HepG2 (cell line): ENCODE data around the gene RAB6A. TPM values are rescaled to one million over a fixed set of nuclear protein-coding genes. Genes with fewer than 3 reads are reported as not detected.

ENCODE experiments used
- ATAC-seq: fragments of 200-7000 bp; cut with Tn5 transposase; 3 replicates; pipeline ENCODE4 v1.9.1; 2020; ENCODE audit warnings: mild to moderate bottlenecking, moderate library complexity
- BruUV-seq: library from RNA; stranded (reverse); fragments of 400-500 nt; replicated peaks from 2 replicates; lab custom pipeline; 2021; lab: Mats Ljungman, UMichigan
- CTCF ChIA-PET: fragments of 300-600 bp; formaldehyde crosslinking; extraction: SDS; loops from one replicate; lab custom pipeline; 2021; ENCODE audit warnings: low total read pairs, inconsistent platforms, low intra/inter-chr PET ratio; lab: Yijun Ruan, JAX
- POLR2A ChIA-PET: fragments of 350-600 bp; sonication (Branson Sonifier 250); formaldehyde crosslinking; loops from one replicate; lab custom pipeline; 2020; ENCODE audit warnings: antibody characterized with exemption, inconsistent platforms; lab: Yijun Ruan, JAX
- DNase-seq: peaks from one replicate; pipeline ENCODE4 v3.0.0-alpha.2; 2015; ENCODE audit warnings: low spot score
- FAIRE-seq: peaks from 3 replicates; lab custom pipeline; 2011; peaks lifted over from hg19 to GRCh38; lab: Jason Lieb, UNC
- H2AFZ ChIP-seq: one replicate; pipeline ENCODE4 v1.6.1; 2011; ENCODE audit warnings: low read length, inconsistent platforms
- H3K27ac ChIP-seq: fragments of 300-600 bp; 3 replicates; pipeline ENCODE4 v1.8.0; 2011; ENCODE audit warnings: mixed run types, mild to moderate bottlenecking, mixed read lengths, low read length, inconsistent platforms; ENCODE audit not compliant: insufficient read depth; ENCODE audit errors: extremely low read length
- H3K27me3 ChIP-seq, 2 experiments: fragments of 200-600 bp in 1 of 2; 2 replicates in 1 of 2; 3 replicates in 1 of 2; pipeline versions ENCODE4 v1.6.0 to v1.8.0; 2011; ENCODE audit warnings: low read length in 2 of 2, mild to moderate bottlenecking in 2 of 2, moderate library complexity in 2 of 2, inconsistent platforms in 1 of 2; ENCODE audit not compliant: insufficient read depth in 2 of 2, control insufficient read depth in 1 of 2
- H3K36me3 ChIP-seq, 2 experiments: fragments of 200-600 bp in 1 of 2; replicated peaks in 1 of 2; 2 replicates in 1 of 2; 3 replicates in 1 of 2; pipeline versions ENCODE4 v1.5.1 to v1.8.0; 2011; ENCODE audit warnings: low read length in 2 of 2, inconsistent platforms in 1 of 2; ENCODE audit not compliant: insufficient read depth in 2 of 2, control insufficient read depth in 1 of 2
- H3K4me1 ChIP-seq: 2 replicates; pipeline ENCODE4 v1.5.1; 2012; ENCODE audit warnings: low read length, inconsistent platforms; ENCODE audit not compliant: insufficient read depth
- H3K4me2 ChIP-seq: 2 replicates; pipeline ENCODE4 v1.6.0; 2011; ENCODE audit warnings: low read depth, low read length, inconsistent platforms
- H3K4me3 ChIP-seq, 3 experiments: fragments of 200-600 bp in 1 of 3; sonication (generic), shearing (Covaris generic) in 1 of 3; replicated peaks in 1 of 3; 2 replicates each; pipeline ENCODE4 v1.5.1; 2011 to 2016; ENCODE audit warnings: low read length in 3 of 3, inconsistent platforms in 2 of 3, low read depth in 2 of 3, mild to moderate bottlenecking in 2 of 3, control low read depth in 1 of 3, mixed read lengths in 1 of 3; ENCODE audit not compliant: insufficient read depth in 1 of 3
- H3K79me2 ChIP-seq: one replicate; pipeline ENCODE4 v1.6.1; 2011; ENCODE audit warnings: low read length, inconsistent platforms; ENCODE audit not compliant: insufficient read depth
- H3K9ac ChIP-seq: 2 replicates; pipeline ENCODE4 v1.6.0; 2011; ENCODE audit warnings: mild to moderate bottlenecking, low read depth, low read length, inconsistent platforms; ENCODE audit not compliant: insufficient read depth
- H3K9me3 ChIP-seq: 2 replicates; pipeline ENCODE4 v1.5.1; 2012; ENCODE audit warnings: mild to moderate bottlenecking, low read length
- H4K20me1 ChIP-seq: 2 replicates; pipeline ENCODE4 v1.6.0; 2011; ENCODE audit warnings: inconsistent platforms, mild to moderate bottlenecking, low read length, moderate library complexity; ENCODE audit not compliant: insufficient read depth
- ARID4A ChIP-seq: sonication (generic); formaldehyde crosslinking; IDR thresholded peaks from 2 replicates; pipeline ENCODE4 v1.5.0; 2020; ENCODE audit warnings: mild to moderate bottlenecking, missing genetic modification reagents, borderline replicate concordance
- FOXK2 ChIP-seq: fragments of 450-650 bp; IDR thresholded peaks from 2 replicates; pipeline ENCODE4 v1.6.1; 2016
- GPN1 ChIP-seq: sonication (generic); formaldehyde crosslinking; IDR thresholded peaks from 2 replicates; pipeline ENCODE4 v1.5.1; 2020; ENCODE audit warnings: missing genetic modification reagents, borderline replicate concordance
- HBP1 ChIP-seq: IDR thresholded peaks from 2 replicates; pipeline ENCODE4 v1.6.1; 2016; ENCODE audit warnings: low read depth, control low read depth
- MAF1 ChIP-seq: sonication (generic); formaldehyde crosslinking; IDR thresholded peaks from 2 replicates; pipeline ENCODE4 v1.5.0; 2020; ENCODE audit warnings: missing genetic modification reagents, borderline replicate concordance
- PHF20 ChIP-seq: sonication (generic); formaldehyde crosslinking; IDR thresholded peaks from 2 replicates; pipeline ENCODE4 v1.5.0; 2020; ENCODE audit warnings: mild to moderate bottlenecking, missing genetic modification reagents
- THRA ChIP-seq: sonication (generic); formaldehyde crosslinking; IDR thresholded peaks from 2 replicates; pipeline ENCODE4 v1.4.0; 2020; ENCODE audit warnings: missing genetic modification reagents, borderline replicate concordance
- ZBTB14 ChIP-seq: sonication (generic); formaldehyde crosslinking; IDR thresholded peaks from 2 replicates; pipeline ENCODE4 v1.4.0; 2020; ENCODE audit warnings: missing genetic modification reagents
- ZBTB7B ChIP-seq: sonication (generic); formaldehyde crosslinking; IDR thresholded peaks from 2 replicates; pipeline ENCODE4 v1.4.0; 2020; ENCODE audit warnings: missing genetic modification reagents
- ZC3H13 ChIP-seq: sonication (generic); formaldehyde crosslinking; IDR thresholded peaks from 2 replicates; pipeline ENCODE4 v1.8.1; 2023; ENCODE audit warnings: mild to moderate bottlenecking, missing genetic modification reagents, moderate library complexity
- ZNF18 ChIP-seq: sonication (generic); formaldehyde crosslinking; IDR thresholded peaks from 2 replicates; pipeline ENCODE4 v1.8.0; 2022; ENCODE audit warnings: mild to moderate bottlenecking, missing genetic modification reagents; ENCODE audit not compliant: insufficient replicate concordance
- WGBS: methylation state at CpG from one replicate; pipeline ENCODE4 v1.1.6; 2017; ENCODE audit warnings: low lambda C conversion rate; 5-methylcytosine and 5-hydroxymethylcytosine counted together
- in situ Hi-C: cut with HindIII; loops from 2 replicates; pipeline ENCODE4 v1.10.0; 2017; ENCODE audit warnings: low pct_unique_long_range_greater_than_20kb; ENCODE audit not compliant: extremely low pct_ligation_motif_present
- intact Hi-C: fragments of 100-400 bp; cut with micrococcal nuclease; formaldehyde crosslinking; loops from one replicate; pipeline ENCODE4 v1.10.0; 2022; ENCODE audit not compliant: unreplicated experiment
- polyA plus RNA-seq, 8 experiments: library from polyadenylated mRNA; depleted of rRNA in 3 of 8; stranded (reverse) in 7 of 8; unstranded in 1 of 8; fragments of >200 nt; fragmentation: Illumina TruSeq in 4 of 8; extraction: Trizol in 4 of 8; gene quantifications; 2 replicates each; pipeline versions ENCODE4 v1.2.1 to v1.2.3, GENCODE V29; 2011 to 2016; ENCODE audit warnings: low read depth in 4 of 8, missing spikeins in 1 of 8, mixed read lengths in 1 of 8; ENCODE audit not compliant: insufficient read depth in 1 of 8
- total RNA-seq, 5 experiments: library from RNA; depleted of rRNA; stranded (reverse); fragments of >200 nt; fragmentation: Illumina TruSeq; extraction: Trizol; gene quantifications; 2 replicates each; pipeline ENCODE4 v1.2.3, GENCODE V29; 2016; ENCODE audit warnings: low read depth in 1 of 5

RAB6A gene
- total and polyA plus RNA-seq, 2 of the 13 experiments (the other 11 are each of a cell fraction or from before 2014, with no cell fraction given), result 74.3 to 121 TPM

- TF ChIP-seq ZNF18, result no peak
- TF ChIP-seq FOXK2, result no peak
- no peak for TF ChIP-seq PHF20 (CRISPR knock-in tag)
Observed at GRCh38 chr11:73652046-73652730, 108.7 kb downstream of the RAB6A start (continued).

GRCh38 chr11:73651661-73652045 lies 109.2 kb downstream of the RAB6A start:
- BruUV-seq, result no TSS peak
- Histone ChIP-seq H3K36me3 (peaks cover 4 to 8% of the 10 kb centered on the region in 2 experiments; a peak in 4 of 5 replicates), H3K9me3 (no peaks in the 10 kb centered on the region), H3K79me2 (peaks cover 2% of the 10 kb centered on the region), H2AFZ (no peak overlapping the region), H3K27ac (peak overlapping the region; percentile 89), H3K4me2 (peak overlapping the region; percentile 47), H3K4me1 (peaks cover 84% of the 10 kb centered on the region), H4K20me1 (no peaks in the 10 kb centered on the region), H3K27me3 (no peaks in the 10 kb centered on the region), H3K9ac (peak overlapping the region; percentile 65), H3K4me3 (peak overlapping the region in 1 of 3 experiments; percentile 26; a peak in 1 of 6 replicates)
- POLR2A ChIA-PET, result interaction anchor here (0.9 to 2.1 kb wide), 3 partner anchors 22 to 128 kb away, joined by 3 to 9 read pairs (median 4); no protein-coding TSS in a partner anchor
- WGBS, result 91% methylated on average over 9 of the region's 9 CpGs
- in situ Hi-C loops (loop anchor here (10.0 kb wide), 1 partner anchor 167 kb away; no protein-coding TSS in a partner anchor), intact Hi-C loops (loop anchor here (2.0 to 10.0 kb wide), 2 partner anchors 27 to 177 kb away; no protein-coding TSS in a partner anchor)
- FAIRE-seq (peak; percentile 15), DNase-seq (no peak), ATAC-seq (no peak)
- CTCF ChIA-PET, result interaction anchor here (0.9 kb wide), 1 partner anchor 10 kb away, joined by 3 read pairs; no protein-coding TSS in a partner anchor
- TF ChIP-seq ARID4A (CRISPR knock-in tag) (no peak), MAF1 (CRISPR knock-in tag) (0 out of 2 replicates have a peak, but pooled peaks have one; percentile 27), THRA (CRISPR knock-in tag) (no peak), ZC3H13 (CRISPR knock-in tag) (peak; percentile 29; the same call in 1 of the 2 replicates), GPN1 (CRISPR knock-in tag) (no peak), HBP1 (no peak), ZBTB14 (CRISPR knock-in tag) (peak; percentile 46; the same call in 1 of the 2 replicates), ZBTB7B (CRISPR knock-in tag) (no peak)
